DOHH2 (cell line): ENCODE data around the gene UVRAG.

Experiments used
- H3F3A ChIP-seq: fragments of 200-600 bp; sonication (generic), shearing (Covaris generic); 2 replicates; pipeline ENCODE4 v1.6.0; 2016; ENCODE audit warnings: antibody characterized with exemption, mild to moderate bottlenecking; ENCODE audit not compliant: control insufficient read depth, insufficient read depth
- H3K27ac ChIP-seq: fragments of 200-600 bp; sonication (generic); 2 replicates; pipeline ENCODE4 v1.5.1; 2014; ENCODE audit warnings: low read depth, mild to moderate bottlenecking, low read length, moderate library complexity
- H3K27me3 ChIP-seq: fragments of 200-600 bp; sonication (generic); 2 replicates; pipeline ENCODE4 v1.6.1; 2014; ENCODE audit warnings: mild to moderate bottlenecking, low read length, mixed read lengths; ENCODE audit not compliant: control insufficient read depth
- H3K36me3 ChIP-seq: fragments of 200-600 bp; sonication (generic); 2 replicates; pipeline ENCODE4 v1.6.1; 2014; ENCODE audit warnings: mild to moderate bottlenecking, low read length, moderate library complexity, mixed read lengths; ENCODE audit not compliant: control insufficient read depth
- H3K4me1 ChIP-seq: fragments of 200-600 bp; sonication (generic); 2 replicates; pipeline ENCODE4 v1.6.1; 2014; ENCODE audit warnings: mild to moderate bottlenecking, low read length, mixed read lengths; ENCODE audit not compliant: control insufficient read depth
- H3K4me2 ChIP-seq: fragments of 200-600 bp; sonication (generic); 2 replicates; pipeline ENCODE4 v1.6.0; 2014; ENCODE audit warnings: mild to moderate bottlenecking, low read length, moderate library complexity
- H3K4me3 ChIP-seq: fragments of 200-600 bp; sonication (generic); 2 replicates; pipeline ENCODE4 v1.5.1; 2014; ENCODE audit warnings: mild to moderate bottlenecking, low read length, mixed read lengths
- H3K79me2 ChIP-seq: fragments of 200-600 bp; sonication (generic); 2 replicates; pipeline ENCODE4 v1.6.1; 2014; ENCODE audit warnings: mild to moderate bottlenecking, low read length, mixed read lengths; ENCODE audit not compliant: control insufficient read depth
- H3K9me2 ChIP-seq: fragments of 200-600 bp; sonication (generic); replicated peaks from 2 replicates; pipeline ENCODE4 v1.6.1; 2014; ENCODE audit warnings: mild to moderate bottlenecking, low read length, mixed read lengths; ENCODE audit not compliant: control insufficient read depth
- H3K9me3 ChIP-seq: fragments of 200-600 bp; sonication (generic); 2 replicates; pipeline ENCODE4 v1.6.1; 2014; ENCODE audit warnings: antibody characterized with exemption, low read length, mixed read lengths; ENCODE audit not compliant: control insufficient read depth, insufficient read depth
- H4K20me1 ChIP-seq: fragments of 200-600 bp; sonication (generic); 2 replicates; pipeline ENCODE4 v1.6.0; 2014; ENCODE audit warnings: low read depth, mild to moderate bottlenecking, antibody characterized with exemption, low read length, moderate library complexity; ENCODE audit not compliant: control insufficient read depth, insufficient read depth
- CTCF ChIP-seq: fragments of 200-600 bp; sonication (generic); IDR thresholded peaks from one replicate; pipeline ENCODE4 v1.5.1; 2014; ENCODE audit warnings: antibody characterized with exemption, mild to moderate bottlenecking, low read depth, low read length; ENCODE audit not compliant: poor library complexity, severe bottlenecking
- EZH2phosphoT487 ChIP-seq: fragments of 200-600 bp; sonication (generic); IDR thresholded peaks from 2 replicates; pipeline ENCODE4 v1.6.1; 2017; ENCODE audit warnings: borderline replicate concordance, mild to moderate bottlenecking, antibody characterized with exemption, low read length, moderate library complexity, mixed read lengths

The UVRAG gene

GRCh38 chr11:75775056-75775455 lies 40.0 kb upstream of the UVRAG start:
- Histone ChIP-seq H3K79me2 (no peaks in the 10 kb centered on the region), H3K9me2 (no peaks in the 10 kb centered on the region), H4K20me1 (no peaks in the 10 kb centered on the region), H3F3A (no peaks in the 10 kb centered on the region), H3K4me2 (no peak overlapping the region), H3K36me3 (no peaks in the 10 kb centered on the region), H3K27me3 (peaks cover 12% of the 10 kb centered on the region), H3K4me1 (peaks cover 30% of the 10 kb centered on the region), H3K4me3 (no peak overlapping the region), H3K27ac (no peak overlapping the region), H3K9me3 (no peaks in the 10 kb centered on the region)
- TF ChIP-seq EZH2phosphoT487 (no peak), CTCF (no peak)

- Histone ChIP-seq H3K79me2 (no peaks in the 10 kb centered on the region), H3F3A (no peaks in the 10 kb centered on the region), H3K27me3 (no peaks in the 10 kb centered on the region; the same call in 1 of the 2 replicates), H3K4me1 (peaks cover 29% of the 10 kb centered on the region), H4K20me1 (no peaks in the 10 kb centered on the region), H3K36me3 (no peaks in the 10 kb centered on the region), H3K4me2 (no peak overlapping the region), H3K9me3 (no peaks in the 10 kb centered on the region), H3K9me2 (no peaks in the 10 kb centered on the region), H3K4me3 (no peak overlapping the region), H3K27ac (no peak overlapping the region)
- no peak for TF ChIP-seq CTCF
- TF ChIP-seq EZH2phosphoT487, result no peak
These were observed 38.5 kb upstream of the UVRAG start for GRCh38 chr11:75776546-75776945.

- Histone ChIP-seq H3K79me2 (no peaks in the 10 kb centered on the region), H3K27me3 (no peaks in the 10 kb centered on the region), H4K20me1 (no peaks in the 10 kb centered on the region), H3K27ac (no peak overlapping the region), H3K9me2 (no peaks in the 10 kb centered on the region), H3F3A (no peaks in the 10 kb centered on the region), H3K4me1 (peaks cover 19% of the 10 kb centered on the region), H3K9me3 (no peaks in the 10 kb centered on the region), H3K4me2 (no peak overlapping the region), H3K36me3 (no peaks in the 10 kb centered on the region), H3K4me3 (no peak overlapping the region)
- TF ChIP-seq CTCF, result no peak
- no peak for TF ChIP-seq EZH2phosphoT487
These were observed 37.4 kb upstream of the UVRAG start for GRCh38 chr11:75777461-75778110.
